SU-DHL-6 (cell line): ENCODE data around the gene PPT1.

ENCODE experiments used
- H2AFZ ChIP-seq: fragments of 200-600 bp; sonication (generic); 2 replicates; pipeline ENCODE4 v1.6.1; 2014; ENCODE audit warnings: low read depth, mild to moderate bottlenecking, moderate library complexity, mixed read lengths, antibody characterized with exemption, low read length; ENCODE audit not compliant: severe bottlenecking
- H3F3A ChIP-seq: fragments of 200-600 bp; shearing (Covaris generic); 2 replicates; pipeline ENCODE4 v1.6.0; 2016; ENCODE audit warnings: antibody characterized with exemption, mild to moderate bottlenecking; ENCODE audit not compliant: insufficient read depth
- H3K27ac ChIP-seq: fragments of 200-600 bp; sonication (generic); 2 replicates; pipeline ENCODE4 v1.5.1; 2016; ENCODE audit warnings: low read depth, mild to moderate bottlenecking, low read length, moderate library complexity, mixed read lengths
- H3K27me3 ChIP-seq: fragments of 200-600 bp; sonication (generic), shearing (Covaris generic); 2 replicates; pipeline ENCODE4 v1.6.0; 2014; ENCODE audit warnings: mild to moderate bottlenecking, low read length
- H3K36me3 ChIP-seq: fragments of 200-600 bp; sonication (generic); 2 replicates; pipeline ENCODE4 v1.6.1; 2014; ENCODE audit warnings: mild to moderate bottlenecking, low read length, mixed read lengths
- H3K4me2 ChIP-seq: fragments of 300-600, 200-600 bp; shearing (Covaris generic), sonication (generic); 2 replicates; pipeline ENCODE4 v1.6.0; 2014; ENCODE audit warnings: low read length, low read depth, mild to moderate bottlenecking; ENCODE audit not compliant: poor library complexity, severe bottlenecking
- H3K4me3 ChIP-seq: fragments of 200-600 bp; sonication (generic); 2 replicates; pipeline ENCODE4 v1.5.1; 2014; ENCODE audit warnings: antibody characterized with exemption, low read length, mild to moderate bottlenecking, mixed read lengths; ENCODE audit not compliant: insufficient read depth, poor library complexity, severe bottlenecking
- H3K79me2 ChIP-seq: fragments of 200-600 bp; sonication (generic); 2 replicates; pipeline ENCODE4 v1.6.1; 2014; ENCODE audit warnings: mild to moderate bottlenecking, low read length, moderate library complexity; ENCODE audit not compliant: insufficient read depth
- H3K9ac ChIP-seq: fragments of 200-600 bp; sonication (generic); 2 replicates; pipeline ENCODE4 v1.7.0; 2014; ENCODE audit warnings: mild to moderate bottlenecking, low read length
- H3K9me2 ChIP-seq: fragments of 200-600 bp; sonication (generic); replicated peaks from 2 replicates; pipeline ENCODE4 v1.6.1; 2014; ENCODE audit warnings: low read length; ENCODE audit not compliant: insufficient read depth
- H3K9me3 ChIP-seq: fragments of 200-600 bp; sonication (generic); 2 replicates; pipeline ENCODE4 v1.6.1; 2014; ENCODE audit warnings: low read length, mixed read lengths; ENCODE audit not compliant: insufficient read depth
- H4K20me1 ChIP-seq: fragments of 200-600 bp; sonication (generic); 2 replicates; pipeline ENCODE4 v1.6.1; 2014; ENCODE audit warnings: low read depth, mild to moderate bottlenecking, antibody characterized with exemption, low read length, moderate library complexity, mixed read lengths
- EZH2phosphoT487 ChIP-seq: fragments of 200-600 bp; sonication (generic), shearing (Covaris generic); conservative IDR thresholded peaks from 2 replicates; pipeline ENCODE4 v1.6.1; 2018; ENCODE audit warnings: mild to moderate bottlenecking, antibody characterized with exemption, low read length, moderate library complexity, mixed read lengths
- TF ChIP-seq, protein P1 (sequence below): fragments of 200-600 bp; sonication (generic); IDR thresholded peaks from one replicate; pipeline ENCODE4 v1.5.1; 2017; ENCODE audit warnings: antibody characterized with exemption, mild to moderate bottlenecking, low read length, moderate library complexity; ENCODE audit not compliant: insufficient read depth, poor library complexity, severe bottlenecking

The PPT1 gene

DNA sequence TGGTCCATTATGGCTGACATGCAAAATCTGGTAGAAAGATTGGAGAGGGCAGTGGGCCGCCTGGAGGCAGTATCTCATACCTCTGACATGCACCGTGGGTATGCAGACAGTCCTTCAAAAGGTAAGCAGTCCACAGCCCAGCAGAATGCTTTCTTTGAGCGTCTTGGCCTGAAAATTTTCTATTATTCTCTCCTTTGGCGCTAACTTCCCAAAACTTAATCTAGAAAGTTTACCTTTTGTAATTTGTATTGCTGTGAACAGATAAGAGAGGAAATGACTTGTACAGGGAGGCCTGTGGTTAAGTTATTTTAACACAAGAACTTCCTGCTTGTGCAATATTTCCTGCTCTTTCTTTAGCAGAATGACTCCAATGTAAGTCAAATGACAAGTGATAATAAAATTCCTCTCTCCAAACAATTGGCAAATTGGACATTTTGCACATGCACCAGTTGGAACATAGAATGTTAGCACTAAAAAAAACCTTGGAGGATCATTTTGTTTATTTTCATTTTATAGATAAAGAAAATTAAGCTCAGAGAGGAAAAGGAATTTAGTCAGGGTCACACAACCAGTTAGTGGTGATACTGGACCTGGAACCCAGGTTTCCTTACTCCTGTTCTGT, 37.6 kb downstream of the PPT1 start:
- Histone ChIP-seq H3K4me2 (peak overlapping the region; percentile 65), H3K27ac (peak overlapping the region; percentile 90), H3K36me3 (peaks cover 39% of the 10 kb centered on the region), H3K79me2 (peaks cover 48% of the 10 kb centered on the region), H3K4me3 (peak overlapping the region; percentile 31), H3F3A (peaks cover 40% of the 10 kb centered on the region), H2AFZ (no peak overlapping the region), H3K27me3 (no peaks in the 10 kb centered on the region), H3K9me3 (no peaks in the 10 kb centered on the region), H3K9ac (peak overlapping the region; percentile 37), H3K9me2 (no peaks in the 10 kb centered on the region), H4K20me1 (no peaks in the 10 kb centered on the region)
- TF ChIP-seq, protein P1, sequence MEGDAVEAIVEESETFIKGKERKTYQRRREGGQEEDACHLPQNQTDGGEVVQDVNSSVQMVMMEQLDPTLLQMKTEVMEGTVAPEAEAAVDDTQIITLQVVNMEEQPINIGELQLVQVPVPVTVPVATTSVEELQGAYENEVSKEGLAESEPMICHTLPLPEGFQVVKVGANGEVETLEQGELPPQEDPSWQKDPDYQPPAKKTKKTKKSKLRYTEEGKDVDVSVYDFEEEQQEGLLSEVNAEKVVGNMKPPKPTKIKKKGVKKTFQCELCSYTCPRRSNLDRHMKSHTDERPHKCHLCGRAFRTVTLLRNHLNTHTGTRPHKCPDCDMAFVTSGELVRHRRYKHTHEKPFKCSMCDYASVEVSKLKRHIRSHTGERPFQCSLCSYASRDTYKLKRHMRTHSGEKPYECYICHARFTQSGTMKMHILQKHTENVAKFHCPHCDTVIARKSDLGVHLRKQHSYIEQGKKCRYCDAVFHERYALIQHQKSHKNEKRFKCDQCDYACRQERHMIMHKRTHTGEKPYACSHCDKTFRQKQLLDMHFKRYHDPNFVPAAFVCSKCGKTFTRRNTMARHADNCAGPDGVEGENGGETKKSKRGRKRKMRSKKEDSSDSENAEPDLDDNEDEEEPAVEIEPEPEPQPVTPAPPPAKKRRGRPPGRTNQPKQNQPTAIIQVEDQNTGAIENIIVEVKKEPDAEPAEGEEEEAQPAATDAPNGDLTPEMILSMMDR: peak; percentile 9
- no peak for TF ChIP-seq EZH2phosphoT487

DNA sequence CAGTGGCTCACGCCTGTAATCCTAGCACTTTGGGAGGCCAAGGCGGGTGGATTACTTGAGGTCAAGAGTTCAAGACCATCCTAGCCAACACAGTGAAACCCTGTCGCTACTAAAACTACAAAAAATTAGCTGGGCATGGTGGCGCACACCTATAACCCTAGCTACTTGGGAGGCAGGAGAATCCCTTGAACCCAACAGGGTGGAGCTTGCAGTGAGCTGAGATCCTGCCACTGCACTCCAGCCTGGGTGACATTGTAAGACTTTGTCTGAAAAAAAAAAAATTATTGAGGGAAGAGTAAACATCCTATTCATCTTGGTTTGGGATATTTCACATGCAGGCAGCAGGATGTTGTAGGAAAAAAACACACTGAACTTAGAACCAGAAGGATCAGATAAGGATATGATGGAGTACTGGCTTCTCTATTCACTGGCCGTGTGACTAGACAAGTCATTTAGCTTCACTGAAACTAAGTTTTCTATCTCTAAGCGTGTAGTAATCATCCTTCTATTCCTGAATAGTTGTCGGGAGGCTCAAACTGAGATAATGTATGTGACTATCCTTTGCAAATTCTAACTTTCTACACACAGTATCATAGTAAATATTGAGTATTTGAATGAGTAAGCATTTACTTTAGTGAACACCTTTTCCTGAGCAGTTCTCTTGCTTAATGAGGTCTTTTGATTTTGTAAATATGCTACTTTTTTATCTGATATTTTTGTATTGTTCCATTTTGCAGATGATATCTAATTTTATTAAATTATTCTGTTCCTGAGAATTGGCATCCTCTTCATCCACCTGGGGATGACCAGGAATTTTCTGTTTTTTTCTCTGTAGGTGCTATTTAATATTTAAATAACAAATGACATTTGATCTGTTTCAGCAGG, 38.4 kb downstream of the PPT1 start:
- peak overlapping the region; percentile 65 for H3K4me2 ChIP-seq
- no peaks in the 10 kb centered on the region for H3K9me3 ChIP-seq
- peak overlapping the region; percentile 31 for H3K4me3 ChIP-seq
- H4K20me1 ChIP-seq: no peaks in the 10 kb centered on the region
- peak overlapping the region; percentile 37 for H3K9ac ChIP-seq
- H2AFZ ChIP-seq: no peak overlapping the region
- peak overlapping the region; percentile 90 for H3K27ac ChIP-seq
- peaks cover 34% of the 10 kb centered on the region for H3F3A ChIP-seq
- TF ChIP-seq EZH2phosphoT487: no peak
- TF ChIP-seq, protein P1: no peak
- H3K79me2 ChIP-seq: peaks cover 56% of the 10 kb centered on the region
- no peaks in the 10 kb centered on the region for H3K9me2 ChIP-seq
- peaks cover 32% of the 10 kb centered on the region for H3K36me3 ChIP-seq
- no peaks in the 10 kb centered on the region for H3K27me3 ChIP-seq

- H3K36me3 ChIP-seq: peaks cover 28% of the 10 kb centered on the region
- H3K4me2 ChIP-seq: peak overlapping the region; percentile 65
- no peaks in the 10 kb centered on the region for H3K9me3 ChIP-seq
- H3K9me2 ChIP-seq: no peaks in the 10 kb centered on the region
- no peak overlapping the region for H3K9ac ChIP-seq
- H3K79me2 ChIP-seq: peaks cover 62% of the 10 kb centered on the region
- H3K4me3 ChIP-seq: no peak overlapping the region
- H2AFZ ChIP-seq: no peak overlapping the region
- H3F3A ChIP-seq: peaks cover 31% of the 10 kb centered on the region
- H4K20me1 ChIP-seq: no peaks in the 10 kb centered on the region
- H3K27me3 ChIP-seq: no peaks in the 10 kb centered on the region
- peak overlapping the region; percentile 90 for H3K27ac ChIP-seq
- no peak for TF ChIP-seq EZH2phosphoT487
- TF ChIP-seq, protein P1: no peak
Observed at GRCh38 chr1:40058097-40058452, 39.0 kb downstream of the PPT1 start.
